DND-41 (cell line): ENCODE data around the gene NLGN1.
A peak's percentile ranks its signal among the peaks of the same experiment; 100 is the strongest.

Experiments used
- ATAC-seq: fragments of 200-7000 bp; cut with Tn5 transposase; 3 replicates; pipeline ENCODE4 v1.9.1; 2021; ENCODE audit warnings: low read depth; ENCODE audit not compliant: insufficient read depth
- DNase-seq: peaks from one replicate; pipeline ENCODE4 v3.0.0-alpha.2; 2020
- H2AFZ ChIP-seq: 2 replicates; pipeline ENCODE4 v1.6.0; 2012; ENCODE audit warnings: low read depth, low read length
- H3K27ac ChIP-seq: 2 replicates; pipeline ENCODE4 v1.5.1; 2012; ENCODE audit warnings: low read length, inconsistent platforms
- H3K27me3 ChIP-seq: fragments of 200-600 bp; sonication (generic); 2 replicates; pipeline ENCODE4 v1.6.0; 2012; ENCODE audit warnings: low read length, mild to moderate bottlenecking, inconsistent platforms; ENCODE audit not compliant: insufficient read depth, poor library complexity
- H3K36me3 ChIP-seq: 2 replicates; pipeline ENCODE4 v1.5.1; 2012; ENCODE audit warnings: low read length, inconsistent platforms; ENCODE audit not compliant: insufficient read depth
- H3K4me1 ChIP-seq: 2 replicates; pipeline ENCODE4 v1.5.1; 2012; ENCODE audit warnings: mild to moderate bottlenecking, low read length; ENCODE audit not compliant: insufficient read depth
- H3K4me2 ChIP-seq: 2 replicates; pipeline ENCODE4 v1.6.0; 2012; ENCODE audit warnings: mild to moderate bottlenecking, moderate library complexity, low read length, inconsistent platforms; ENCODE audit not compliant: insufficient read depth
- H3K4me3 ChIP-seq, 2 experiments: fragments of 200-600 bp in 1 of 2; shearing (Covaris generic) in 1 of 2; 2 replicates each; pipeline ENCODE4 v1.5.1; 2012 to 2016; ENCODE audit warnings: inconsistent platforms in 2 of 2, low read length in 2 of 2, mild to moderate bottlenecking in 2 of 2, low read depth in 1 of 2, moderate library complexity in 1 of 2
- H3K79me2 ChIP-seq: 2 replicates; pipeline ENCODE4 v1.6.0; 2012; ENCODE audit warnings: low read length, inconsistent platforms; ENCODE audit not compliant: insufficient read depth
- H3K9ac ChIP-seq: 2 replicates; pipeline ENCODE4 v1.6.0; 2012; ENCODE audit warnings: low read depth, mild to moderate bottlenecking, inconsistent platforms, low read length, moderate library complexity
- H3K9me3 ChIP-seq: 2 replicates; pipeline ENCODE4 v1.5.1; 2012; ENCODE audit warnings: low read length, moderate library complexity, mild to moderate bottlenecking, inconsistent platforms; ENCODE audit not compliant: insufficient read depth, severe bottlenecking
- H4K20me1 ChIP-seq: 2 replicates; pipeline ENCODE4 v1.6.0; 2012; ENCODE audit warnings: low read length; ENCODE audit not compliant: insufficient read depth
- CTCF ChIP-seq: IDR thresholded peaks from 2 replicates; pipeline ENCODE4 v1.5.1; 2012; ENCODE audit warnings: borderline replicate concordance, low read length, moderate library complexity, mild to moderate bottlenecking; ENCODE audit not compliant: poor library complexity, severe bottlenecking; ENCODE audit errors: extremely low read depth
- EZH2 ChIP-seq: IDR thresholded peaks from 3 replicates; pipeline ENCODE4 v1.6.1; 2012; ENCODE audit warnings: borderline replicate concordance, low read depth, mild to moderate bottlenecking, moderate library complexity, low read length, inconsistent platforms; ENCODE audit not compliant: severe bottlenecking

Gene NLGN1

GRCh38 chr3:173988909-173989308, 591.4 kb downstream of the NLGN1 start:
- Histone ChIP-seq H4K20me1 (no peaks in the 10 kb centered on the region), H3K4me3 (no peak overlapping the region), H3K79me2 (no peaks in the 10 kb centered on the region), H3K27me3 (no peaks in the 10 kb centered on the region), H3K9ac (no peak overlapping the region), H3K27ac (no peak overlapping the region), H3K36me3 (no peaks in the 10 kb centered on the region), H2AFZ (no peak overlapping the region), H3K4me2 (no peak overlapping the region), H3K4me1 (no peaks in the 10 kb centered on the region), H3K9me3 (no peaks in the 10 kb centered on the region)
- ATAC-seq (no peak), DNase-seq (no peak)
- TF ChIP-seq CTCF (no peak), EZH2 (no peak)

- ATAC-seq: no peak
These were observed 594.9 kb downstream of the NLGN1 start for GRCh38 chr3:173992416-173992815.

GRCh38 chr3:173993299-173993698, 595.8 kb downstream of the NLGN1 start:
- H3K27me3 ChIP-seq: no peaks in the 10 kb centered on the region
- no peak for DNase-seq
- no peak overlapping the region for H2AFZ ChIP-seq
- no peaks in the 10 kb centered on the region for H4K20me1 ChIP-seq
- H3K4me1 ChIP-seq: no peaks in the 10 kb centered on the region
- no peak overlapping the region for H3K9ac ChIP-seq
- H3K4me2 ChIP-seq: no peak overlapping the region
- TF ChIP-seq EZH2 (no peak), CTCF (peak; percentile 36)
- no peaks in the 10 kb centered on the region for H3K9me3 ChIP-seq
- no peaks in the 10 kb centered on the region for H3K36me3 ChIP-seq
- no peak for ATAC-seq
- H3K4me3 ChIP-seq: no peak overlapping the region
- no peak overlapping the region for H3K27ac ChIP-seq
- H3K79me2 ChIP-seq: no peaks in the 10 kb centered on the region

More at GRCh38 chr3:173992416-173992815, 594.9 kb downstream of the NLGN1 start:
- H3K27ac ChIP-seq: no peak overlapping the region
- H3K9me3 ChIP-seq: no peaks in the 10 kb centered on the region
- H2AFZ ChIP-seq: no peak overlapping the region
- no peak overlapping the region for H3K9ac ChIP-seq
- no peaks in the 10 kb centered on the region for H4K20me1 ChIP-seq
- no peak overlapping the region for H3K4me3 ChIP-seq
- TF ChIP-seq CTCF (no peak), EZH2 (no peak)
- DNase-seq: no peak
- H3K4me2 ChIP-seq: no peak overlapping the region
- H3K79me2 ChIP-seq: no peaks in the 10 kb centered on the region
- H3K4me1 ChIP-seq: no peaks in the 10 kb centered on the region
- no peaks in the 10 kb centered on the region for H3K27me3 ChIP-seq
- H3K36me3 ChIP-seq: no peaks in the 10 kb centered on the region

- H3K4me2 ChIP-seq: no peak overlapping the region
- ATAC-seq: no peak
- no peak overlapping the region for H3K4me3 ChIP-seq
These were observed 603.1 kb downstream of the NLGN1 start for GRCh38 chr3:174000675-174001074.

More at GRCh38 chr3:174000675-174001074, 603.1 kb downstream of the NLGN1 start:
- no peaks in the 10 kb centered on the region for H3K27me3 ChIP-seq
- DNase-seq: no peak
- TF ChIP-seq EZH2 (no peak), CTCF (no peak)
- no peaks in the 10 kb centered on the region for H3K9me3 ChIP-seq
- no peak overlapping the region for H2AFZ ChIP-seq
- H3K36me3 ChIP-seq: no peaks in the 10 kb centered on the region
- H3K4me1 ChIP-seq: no peaks in the 10 kb centered on the region
- no peaks in the 10 kb centered on the region for H3K79me2 ChIP-seq
- H3K9ac ChIP-seq: no peak overlapping the region
- H4K20me1 ChIP-seq: no peaks in the 10 kb centered on the region
- H3K27ac ChIP-seq: no peak overlapping the region
